ENCODE measurements around the gene CHST9.

Gene CHST9

GRCh38 chr18:26863921-26864497 is 321.1 kb downstream of the CHST9 start:
- DNase-seq (ENCODE audit: low read depth), result no peak

GRCh38 chr18:26863122-26863879 is 321.8 kb downstream of the CHST9 start:
- no peak for DNase-seq (ENCODE audit: low read depth)

DNA sequence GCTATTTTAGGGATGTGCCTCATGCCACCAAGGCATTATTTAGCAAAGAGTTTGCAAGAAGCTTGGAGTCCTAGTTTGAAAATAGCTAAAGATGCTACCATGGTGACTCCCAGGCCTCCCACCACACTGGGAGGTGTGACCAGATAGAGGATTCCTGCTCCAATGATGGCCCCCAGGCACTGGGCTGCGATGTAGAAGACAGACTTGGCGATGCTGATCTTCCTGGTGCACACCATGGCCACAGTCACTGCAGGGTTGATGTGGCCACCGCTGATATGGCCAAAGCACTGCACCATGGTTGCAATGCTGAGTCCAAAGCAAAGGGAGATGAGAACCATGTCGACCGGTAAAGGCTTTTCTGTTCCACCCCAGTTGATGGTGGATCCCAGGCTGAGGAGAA is 323.0 kb downstream of the CHST9 start:
- DNase-seq (ENCODE audit: low read depth), result no peak

All from stimulated activated CD8-positive, alpha-beta memory T cell treated with anti-CD3 and anti-CD28 coated beads, Interleukin-15, amount 100 ng/mL, for 1 hour (primary cell).